ENCODE results near the gene ALB.

The ALB gene

DNA sequence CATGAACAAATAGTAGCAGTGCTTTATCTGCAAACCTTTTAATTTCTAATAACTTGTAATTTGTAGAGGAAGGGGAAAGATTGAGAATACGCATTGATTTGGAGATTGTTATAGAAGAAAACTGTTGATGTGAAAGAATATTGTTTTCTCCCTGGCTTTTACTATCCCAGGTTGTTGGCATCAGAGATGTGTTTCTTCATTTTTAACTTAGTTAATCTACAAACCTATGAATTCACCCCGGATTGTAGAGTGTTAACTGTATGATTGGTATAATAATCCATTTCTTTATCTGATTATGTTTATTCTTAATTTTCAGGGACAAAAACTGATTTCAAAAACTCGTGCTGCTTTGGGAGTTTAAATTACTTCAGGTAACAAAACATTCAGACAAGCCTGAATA is 50.8 kb downstream of the ALB start:
- H4K20me1 ChIP-seq (ENCODE audit: low read depth, low read length), result no peaks in the 10 kb centered on the region
- no peak overlapping the region for H3K27ac ChIP-seq (ENCODE audit: low read depth, low read length)
- no peak overlapping the region for H3K4me3 ChIP-seq (ENCODE audit: insufficient read depth, low read length, poor library complexity, severe bottlenecking)
- no peaks in the 10 kb centered on the region for H3K27me3 ChIP-seq (ENCODE audit: low read length)
- H3K79me2 ChIP-seq (ENCODE audit: insufficient read depth, low read length), result no peaks in the 10 kb centered on the region
- no peaks in the 10 kb centered on the region for H3K9me2 ChIP-seq (replicated peaks; ENCODE audit: insufficient read depth, low read length)
- no peak overlapping the region for H3K9ac ChIP-seq (ENCODE audit: low read length)
- no peak overlapping the region for H3K4me2 ChIP-seq (ENCODE audit: low read depth, low read length, poor library complexity, severe bottlenecking)
- no peak for TF ChIP-seq EZH2phosphoT487 (conservative IDR thresholded peaks at IDR 0.05; ENCODE audit: low read length)
- TF ChIP-seq, protein P1, sequence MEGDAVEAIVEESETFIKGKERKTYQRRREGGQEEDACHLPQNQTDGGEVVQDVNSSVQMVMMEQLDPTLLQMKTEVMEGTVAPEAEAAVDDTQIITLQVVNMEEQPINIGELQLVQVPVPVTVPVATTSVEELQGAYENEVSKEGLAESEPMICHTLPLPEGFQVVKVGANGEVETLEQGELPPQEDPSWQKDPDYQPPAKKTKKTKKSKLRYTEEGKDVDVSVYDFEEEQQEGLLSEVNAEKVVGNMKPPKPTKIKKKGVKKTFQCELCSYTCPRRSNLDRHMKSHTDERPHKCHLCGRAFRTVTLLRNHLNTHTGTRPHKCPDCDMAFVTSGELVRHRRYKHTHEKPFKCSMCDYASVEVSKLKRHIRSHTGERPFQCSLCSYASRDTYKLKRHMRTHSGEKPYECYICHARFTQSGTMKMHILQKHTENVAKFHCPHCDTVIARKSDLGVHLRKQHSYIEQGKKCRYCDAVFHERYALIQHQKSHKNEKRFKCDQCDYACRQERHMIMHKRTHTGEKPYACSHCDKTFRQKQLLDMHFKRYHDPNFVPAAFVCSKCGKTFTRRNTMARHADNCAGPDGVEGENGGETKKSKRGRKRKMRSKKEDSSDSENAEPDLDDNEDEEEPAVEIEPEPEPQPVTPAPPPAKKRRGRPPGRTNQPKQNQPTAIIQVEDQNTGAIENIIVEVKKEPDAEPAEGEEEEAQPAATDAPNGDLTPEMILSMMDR (IDR thresholded peaks at IDR 0.05; ENCODE audit: insufficient read depth, low read length, poor library complexity, severe bottlenecking), result no peak
- no peaks in the 10 kb centered on the region for H3F3A ChIP-seq (ENCODE audit: insufficient read depth)
- H2AFZ ChIP-seq (ENCODE audit: low read depth, low read length, severe bottlenecking), result no peak overlapping the region
- no peaks in the 10 kb centered on the region for H3K36me3 ChIP-seq (ENCODE audit: low read length)
- no peaks in the 10 kb centered on the region for H3K9me3 ChIP-seq (ENCODE audit: insufficient read depth, low read length)

DNA sequence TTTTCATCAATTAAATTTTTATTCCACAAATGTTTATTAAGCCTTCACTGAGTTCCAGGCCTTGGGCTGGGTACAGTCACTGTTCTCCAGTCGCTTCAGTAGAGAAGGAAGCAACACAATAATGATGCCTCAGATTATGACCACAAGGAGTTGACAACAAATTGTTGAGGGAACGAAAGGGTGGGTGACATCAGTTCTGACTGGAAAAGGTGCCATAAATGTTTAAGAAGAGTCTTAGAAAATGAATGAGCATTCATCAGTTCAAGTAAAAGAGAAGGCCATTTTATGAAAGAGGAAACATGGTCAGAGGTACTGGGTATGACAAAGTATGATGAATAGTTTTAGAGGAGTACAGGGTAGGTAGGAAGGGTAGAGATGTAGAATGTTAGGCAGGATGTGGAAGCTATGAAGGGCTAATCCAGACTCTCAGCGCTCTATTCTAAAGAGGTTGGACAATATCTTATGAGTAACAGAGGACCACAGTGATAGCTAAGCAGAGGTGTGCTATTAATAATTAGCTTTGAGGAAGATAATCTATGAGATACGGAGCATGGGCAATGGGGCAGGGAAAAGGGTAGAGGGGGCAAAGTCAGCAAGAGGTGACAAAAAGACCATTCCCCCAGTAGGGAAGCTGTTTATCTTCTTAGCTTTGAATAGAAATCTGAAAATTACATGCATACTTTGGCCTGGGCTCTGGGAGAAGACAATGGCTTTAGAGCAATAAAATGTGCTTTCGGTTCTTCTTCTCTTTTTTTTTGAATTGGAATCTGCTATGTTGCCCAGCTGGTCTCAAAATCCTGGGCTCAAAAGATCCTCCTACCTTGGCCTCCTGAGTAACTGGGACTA is 52.3 kb downstream of the ALB start:
- Histone ChIP-seq H3K4me3 (ENCODE audit: insufficient read depth, low read length, poor library complexity, severe bottlenecking) (no peak overlapping the region), H3K79me2 (ENCODE audit: insufficient read depth, low read length) (no peaks in the 10 kb centered on the region), H3F3A (ENCODE audit: insufficient read depth) (no peaks in the 10 kb centered on the region), H3K27me3 (ENCODE audit: low read length) (no peaks in the 10 kb centered on the region), H3K9me2 (replicated peaks; ENCODE audit: insufficient read depth, low read length) (no peaks in the 10 kb centered on the region), H3K9ac (ENCODE audit: low read length) (no peak overlapping the region), H2AFZ (ENCODE audit: low read depth, low read length, severe bottlenecking) (no peak overlapping the region), H3K27ac (ENCODE audit: low read depth, low read length) (no peak overlapping the region), H3K4me2 (ENCODE audit: low read depth, low read length, poor library complexity, severe bottlenecking) (no peak overlapping the region), H3K36me3 (ENCODE audit: low read length) (no peaks in the 10 kb centered on the region), H3K9me3 (ENCODE audit: insufficient read depth, low read length) (no peaks in the 10 kb centered on the region), H4K20me1 (ENCODE audit: low read depth, low read length) (no peaks in the 10 kb centered on the region)
- TF ChIP-seq, protein P1 (IDR thresholded peaks at IDR 0.05; ENCODE audit: insufficient read depth, low read length, poor library complexity, severe bottlenecking), result no peak
- no peak for TF ChIP-seq EZH2phosphoT487 (conservative IDR thresholded peaks at IDR 0.05; ENCODE audit: low read length)

DNA sequence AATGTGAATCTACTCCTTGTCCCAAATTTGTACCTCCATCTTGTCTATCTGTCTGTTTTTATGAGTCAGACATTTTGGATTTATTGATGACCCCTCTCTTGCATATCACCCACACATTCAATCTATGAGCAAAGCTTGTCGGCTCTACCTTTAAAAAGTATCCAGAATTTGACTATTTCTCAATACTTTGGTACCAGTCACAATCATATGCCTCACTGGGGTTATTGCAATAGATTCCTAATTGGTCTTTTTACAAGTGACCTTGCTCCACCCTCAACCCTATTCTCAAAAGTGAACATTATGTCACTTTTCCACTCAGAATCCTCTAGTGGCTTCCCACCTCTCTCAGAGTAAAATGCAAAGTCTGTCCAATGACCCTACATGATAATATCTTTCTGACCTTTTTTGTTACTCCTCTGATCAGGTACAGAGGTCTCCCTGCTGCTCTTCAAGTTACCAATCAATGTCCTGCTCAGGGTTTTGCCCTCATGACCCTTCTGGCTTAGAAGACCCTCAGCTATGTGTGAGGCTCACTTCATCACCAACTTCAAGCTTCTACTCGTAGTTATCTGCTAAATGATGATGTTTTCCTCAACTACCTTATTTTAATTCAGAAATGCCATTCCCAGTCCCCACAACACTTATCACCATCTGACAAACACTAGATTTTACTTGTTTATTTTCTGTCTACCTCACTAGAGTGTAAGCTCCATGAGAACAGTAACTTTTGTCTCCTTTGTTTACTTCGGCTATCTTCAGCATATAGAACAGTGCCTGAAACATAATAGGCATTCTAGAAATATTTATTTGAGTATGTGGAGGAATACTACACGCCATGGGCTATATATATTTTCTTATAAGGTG is 54.3 kb downstream of the ALB start:
- no peak overlapping the region for H2AFZ ChIP-seq (ENCODE audit: low read depth, low read length, severe bottlenecking)
- no peaks in the 10 kb centered on the region for H3K9me2 ChIP-seq (replicated peaks; ENCODE audit: insufficient read depth, low read length)
- H3K27ac ChIP-seq (ENCODE audit: low read depth, low read length), result no peak overlapping the region
- no peak overlapping the region for H3K9ac ChIP-seq (ENCODE audit: low read length)
- H4K20me1 ChIP-seq (ENCODE audit: low read depth, low read length), result no peaks in the 10 kb centered on the region
- H3K79me2 ChIP-seq (ENCODE audit: insufficient read depth, low read length), result no peaks in the 10 kb centered on the region
- H3F3A ChIP-seq (ENCODE audit: insufficient read depth), result no peaks in the 10 kb centered on the region
- no peak overlapping the region for H3K4me2 ChIP-seq (ENCODE audit: low read depth, low read length, poor library complexity, severe bottlenecking)
- H3K36me3 ChIP-seq (ENCODE audit: low read length), result no peaks in the 10 kb centered on the region
- H3K27me3 ChIP-seq (ENCODE audit: low read length), result no peaks in the 10 kb centered on the region
- no peak for TF ChIP-seq EZH2phosphoT487 (conservative IDR thresholded peaks at IDR 0.05; ENCODE audit: low read length)
- TF ChIP-seq, protein P1 (IDR thresholded peaks at IDR 0.05; ENCODE audit: insufficient read depth, low read length, poor library complexity, severe bottlenecking), result no peak
- H3K9me3 ChIP-seq (ENCODE audit: insufficient read depth, low read length), result no peaks in the 10 kb centered on the region
- H3K4me3 ChIP-seq (ENCODE audit: insufficient read depth, low read length, poor library complexity, severe bottlenecking), result no peak overlapping the region
